ENCODE data around the gene SEZ6L2. TPM values are rescaled to one million over a fixed set of nuclear protein-coding genes. Genes with fewer than 3 reads are reported as not detected.

Gene SEZ6L2
- total and polyA plus RNA-seq, 2 of the 13 experiments (the other 11 are each of a cell fraction or from before 2014, with no cell fraction given): 14.9 to 16.9 TPM

GRCh38 chr16:29862383-29862883 lies 36.9 kb downstream of the SEZ6L2 start (continued):
- TF ChIP-seq ZNF460 (CRISPR knock-in tag; IDR thresholded peaks at IDR 0.05; ENCODE audit: borderline replicate concordance) (no peak), FOSL2 (CRISPR knock-in tag; IDR thresholded peaks at IDR 0.05) (0 out of 2 replicates have a peak, but pooled peaks have one; percentile 3), ZSCAN9 (CRISPR knock-in tag; IDR thresholded peaks at IDR 0.05; ENCODE audit: borderline replicate concordance) (no peak), PHF20 (CRISPR knock-in tag; IDR thresholded peaks at IDR 0.05) (peak; percentile 44; the same call in 1 of the 2 replicates), ZFAT (CRISPR knock-in tag; conservative IDR thresholded peaks at IDR 0.05) (no peak), ZNF205 (CRISPR knock-in tag; IDR thresholded peaks at IDR 0.05) (0 out of 2 replicates have a peak, but pooled peaks have one; percentile 5), MTA3 (CRISPR knock-in tag; IDR thresholded peaks at IDR 0.05) (no peak), AHR (CRISPR knock-in tag; IDR thresholded peaks at IDR 0.05) (0 out of 2 replicates have a peak, but pooled peaks have one; percentile 12), ZNF232 (CRISPR knock-in tag; IDR thresholded peaks at IDR 0.05; ENCODE audit: borderline replicate concordance) (no peak), CENPBD1 (CRISPR knock-in tag; IDR thresholded peaks at IDR 0.05; ENCODE audit: borderline replicate concordance, low read depth) (no peak), ZNF446 (CRISPR knock-in tag; IDR thresholded peaks at IDR 0.05) (peak; percentile 40; the same call in 1 of the 2 replicates), ZFP1 (CRISPR knock-in tag; IDR thresholded peaks at IDR 0.05) (no peak), NONO (IDR thresholded peaks at IDR 0.05) (no peak), NONO (CRISPR knock-in tag; conservative IDR thresholded peaks at IDR 0.05) (0 out of 2 replicates have a peak, but pooled peaks have one; percentile 2), MAF1 (CRISPR knock-in tag; IDR thresholded peaks at IDR 0.05; ENCODE audit: borderline replicate concordance) (no peak), FUBP1 (CRISPR knock-in tag; IDR thresholded peaks at IDR 0.05; ENCODE audit: borderline replicate concordance) (no peak)

Measured in HepG2 (cell line).